WTC11 (cell line): ENCODE measurements around the gene ZNF491.

ENCODE experiments used
- ATF3 ChIP-seq: sonication (generic); formaldehyde crosslinking; conservative IDR thresholded peaks from 2 replicates; pipeline ENCODE4 v1.8.1; 2022; ENCODE audit warnings: mild to moderate bottlenecking, missing genetic modification reagents
- CTCF ChIP-seq: fragments of 200-600 bp; IDR thresholded peaks from 2 replicates; pipeline ENCODE4 v1.8.0; 2022; ENCODE audit warnings: antibody characterized with exemption
- E2F4 ChIP-seq: sonication (generic); formaldehyde crosslinking; IDR thresholded peaks from 2 replicates; pipeline ENCODE4 v1.8.1; 2022; ENCODE audit warnings: low read depth, mild to moderate bottlenecking, moderate library complexity, missing genetic modification reagents, borderline replicate concordance
- ETV6 ChIP-seq: sonication (generic); formaldehyde crosslinking; IDR thresholded peaks from 2 replicates; pipeline ENCODE4 v1.8.1; 2022; ENCODE audit warnings: mild to moderate bottlenecking, missing genetic modification reagents
- MLX ChIP-seq: sonication (generic); formaldehyde crosslinking; IDR thresholded peaks from 2 replicates; pipeline ENCODE4 v1.8.1; 2023; ENCODE audit warnings: mild to moderate bottlenecking, missing genetic modification reagents, moderate library complexity
- MYBL2 ChIP-seq: sonication (generic); formaldehyde crosslinking; IDR thresholded peaks from 2 replicates; pipeline ENCODE4 v1.8.1; 2023; ENCODE audit warnings: mild to moderate bottlenecking, moderate library complexity, missing genetic modification reagents
- OVOL2 ChIP-seq: fragments of 250-450 bp; sonication (Bioruptor Pico); IDR thresholded peaks from 2 replicates; pipeline ENCODE4 v1.9.0; 2021; ENCODE audit warnings: mild to moderate bottlenecking, borderline replicate concordance
- ZBTB21 ChIP-seq: sonication (generic); formaldehyde crosslinking; IDR thresholded peaks from 2 replicates; pipeline ENCODE4 v1.8.1; 2023; ENCODE audit warnings: mild to moderate bottlenecking, missing genetic modification reagents, borderline replicate concordance
- ZNF425 ChIP-seq: fragments of 250-450 bp; sonication (Bioruptor Pico); conservative IDR thresholded peaks from 2 replicates; pipeline ENCODE4 v1.9.0; 2021; ENCODE audit warnings: mild to moderate bottlenecking

GRCh38 chr19:11856596-11857250 is 58.4 kb downstream of the ZNF491 start:
- no peak for TF ChIP-seq ETV6
- TF ChIP-seq CTCF: no peak
- TF ChIP-seq MLX: no peak
- TF ChIP-seq MYBL2: no peak
- TF ChIP-seq ATF3 (CRISPR knock-in tag): no peak
- TF ChIP-seq E2F4 (CRISPR knock-in tag): no peak
- TF ChIP-seq ZBTB21 (CRISPR knock-in tag): no peak
- TF ChIP-seq ZNF425: no peak
- TF ChIP-seq OVOL2 (CRISPR knock-in tag): no peak
